Measurements from ENCODE around the gene NFATC3. TPM values are rescaled to one million over a fixed set of nuclear protein-coding genes. Genes with fewer than 3 reads are reported as not detected.
A peak's percentile ranks its signal among the peaks of the same experiment; 100 is the strongest.
"Not testable (repeated sequence)": the region's sequence is repeated elsewhere in the genome, so short reads cannot be mapped to it uniquely, and the experiment has no call there.

NFATC3 gene
- total RNA-seq, 1 donor from 2014 or later: 74.5 TPM

DNA sequence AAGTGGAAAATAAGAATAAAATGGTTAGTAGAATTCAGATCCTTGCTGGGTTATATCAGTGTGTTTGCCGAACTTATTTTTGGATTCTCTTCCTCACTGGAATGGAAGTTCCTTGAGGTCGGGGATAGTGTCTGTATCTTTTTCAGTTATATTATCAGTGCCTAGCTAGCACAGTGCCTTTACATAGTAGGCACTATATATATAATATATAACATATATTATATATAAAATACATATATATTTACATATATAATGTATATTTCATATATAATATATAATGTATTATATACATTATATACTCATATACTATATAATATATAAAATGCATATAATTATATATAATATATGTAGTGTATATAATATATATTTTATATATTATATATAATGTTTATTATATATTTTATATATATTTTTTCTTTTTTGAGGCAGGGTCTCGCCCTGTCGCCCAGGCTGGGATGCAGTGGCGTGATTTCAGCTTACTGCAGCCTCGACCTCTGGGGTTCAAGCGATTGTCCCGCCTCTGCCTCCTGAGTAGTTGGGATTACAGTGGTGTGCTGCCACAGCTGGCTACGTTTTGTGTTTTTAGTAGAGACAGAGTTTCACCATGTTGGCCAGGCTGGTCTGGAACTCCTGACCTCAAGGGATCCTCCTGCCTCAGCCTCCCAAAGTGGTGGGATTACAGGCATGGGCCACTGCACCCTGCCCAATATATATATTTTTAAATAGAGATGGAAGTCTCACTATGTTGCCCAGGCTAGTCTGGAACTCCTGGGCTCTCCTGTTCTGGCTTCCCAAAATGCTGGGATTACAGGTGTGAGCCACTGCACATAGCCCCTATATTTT lies 3.2 kb downstream of the NFATC3 start:
- H3K27me3 ChIP-seq: no peaks in the 10 kb centered on the region
- peaks cover 52% of the 10 kb centered on the region for H3K4me1 ChIP-seq
- TF ChIP-seq, protein P1, sequence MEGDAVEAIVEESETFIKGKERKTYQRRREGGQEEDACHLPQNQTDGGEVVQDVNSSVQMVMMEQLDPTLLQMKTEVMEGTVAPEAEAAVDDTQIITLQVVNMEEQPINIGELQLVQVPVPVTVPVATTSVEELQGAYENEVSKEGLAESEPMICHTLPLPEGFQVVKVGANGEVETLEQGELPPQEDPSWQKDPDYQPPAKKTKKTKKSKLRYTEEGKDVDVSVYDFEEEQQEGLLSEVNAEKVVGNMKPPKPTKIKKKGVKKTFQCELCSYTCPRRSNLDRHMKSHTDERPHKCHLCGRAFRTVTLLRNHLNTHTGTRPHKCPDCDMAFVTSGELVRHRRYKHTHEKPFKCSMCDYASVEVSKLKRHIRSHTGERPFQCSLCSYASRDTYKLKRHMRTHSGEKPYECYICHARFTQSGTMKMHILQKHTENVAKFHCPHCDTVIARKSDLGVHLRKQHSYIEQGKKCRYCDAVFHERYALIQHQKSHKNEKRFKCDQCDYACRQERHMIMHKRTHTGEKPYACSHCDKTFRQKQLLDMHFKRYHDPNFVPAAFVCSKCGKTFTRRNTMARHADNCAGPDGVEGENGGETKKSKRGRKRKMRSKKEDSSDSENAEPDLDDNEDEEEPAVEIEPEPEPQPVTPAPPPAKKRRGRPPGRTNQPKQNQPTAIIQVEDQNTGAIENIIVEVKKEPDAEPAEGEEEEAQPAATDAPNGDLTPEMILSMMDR (IDR thresholded peaks at IDR 0.05): no peak
- H3K9me3 ChIP-seq: no peaks in the 10 kb centered on the region
- no peaks in the 10 kb centered on the region for H3K36me3 ChIP-seq
- peak overlapping the region; percentile 81 for H3K4me3 ChIP-seq
- intact Hi-C loops (cut with DNase I): loop anchor here (10.0 kb wide), 1 partner anchor 146 kb away; the partner anchor contains the start of gene ESRP2
- no peak overlapping the region for H3K27ac ChIP-seq
- DNase-seq: no peak
- no peak for ATAC-seq

DNA sequence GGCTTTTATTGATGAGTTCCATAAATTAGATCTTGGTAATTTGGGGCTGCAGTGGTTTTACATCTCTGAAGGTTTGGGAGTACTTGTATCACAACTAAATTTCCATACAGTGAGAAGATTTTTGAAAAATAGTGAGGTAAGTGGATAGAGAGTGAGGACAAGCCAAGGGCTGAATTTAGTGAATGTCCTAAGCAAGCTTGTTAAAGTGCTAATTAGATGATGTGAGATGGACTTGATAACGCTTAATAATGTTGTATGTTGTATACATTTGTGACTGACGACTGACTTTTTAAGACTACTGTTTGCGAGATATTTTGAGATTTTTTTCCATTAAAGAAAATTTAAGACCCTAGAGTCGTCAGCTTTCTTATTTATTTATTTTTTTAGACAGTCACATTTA lies 3.9 kb downstream of the NFATC3 start:
- Histone ChIP-seq H3K27me3 (no peaks in the 10 kb centered on the region), H3K4me3 (no peak overlapping the region), H3K9me3 (no peaks in the 10 kb centered on the region), H3K36me3 (no peaks in the 10 kb centered on the region), H3K27ac (no peak overlapping the region), H3K4me1 (peaks cover 52% of the 10 kb centered on the region)
- ATAC-seq: no peak
- DNase-seq: no peak
- TF ChIP-seq, protein P1 (IDR thresholded peaks at IDR 0.05): no peak
- intact Hi-C loops (cut with DNase I): loop anchor here (10.0 kb wide), 1 partner anchor 146 kb away; the partner anchor contains the start of gene ESRP2

DNA sequence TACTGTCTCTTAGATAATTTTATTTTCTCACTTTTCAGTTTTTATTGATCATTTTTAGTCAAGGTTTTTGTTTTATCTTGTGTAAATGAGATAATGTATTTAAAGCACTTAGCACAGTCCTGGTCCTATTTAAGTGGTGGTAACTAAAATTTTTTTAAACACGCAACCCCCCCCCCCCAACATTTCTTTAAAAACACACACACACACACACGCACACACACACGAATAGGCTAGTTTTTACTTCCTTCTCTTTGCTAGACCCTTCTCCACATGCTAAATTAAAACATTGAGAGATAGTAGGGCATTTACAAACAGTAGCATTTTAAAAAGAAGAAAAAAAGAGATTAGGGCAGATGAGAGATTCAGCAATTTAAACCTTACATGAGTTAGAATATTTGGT lies 5.0 kb downstream of the NFATC3 start:
- ATAC-seq (no peak), DNase-seq (no peak)
- Histone ChIP-seq H3K9me3 (no peaks in the 10 kb centered on the region), H3K27ac (peak overlapping the region; percentile 19), H3K27me3 (no peaks in the 10 kb centered on the region), H3K4me3 (peak overlapping the region; percentile 0), H3K36me3 (no peaks in the 10 kb centered on the region), H3K4me1 (peaks cover 57% of the 10 kb centered on the region)
- TF ChIP-seq, protein P1 (IDR thresholded peaks at IDR 0.05): no peak
- intact Hi-C loops (cut with DNase I): no loop called here

DNA sequence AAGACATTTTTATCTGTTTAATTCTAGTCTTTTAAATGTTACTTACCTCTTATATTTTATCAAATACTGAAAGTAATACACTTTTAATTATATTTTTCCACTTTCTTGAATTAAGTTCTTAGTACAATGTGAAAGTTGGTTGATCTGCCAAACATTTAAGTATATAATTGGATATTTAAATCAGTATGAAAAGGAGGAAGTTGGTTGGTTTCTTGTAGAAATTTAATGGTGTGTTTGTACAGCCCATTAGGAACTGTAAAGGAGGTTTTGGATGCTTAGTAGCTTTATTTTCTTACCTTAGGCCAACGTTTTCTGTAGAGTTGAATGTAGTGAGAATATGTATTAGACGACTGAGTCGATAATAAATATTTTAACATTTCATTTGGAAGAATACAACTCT lies 5.4 kb downstream of the NFATC3 start:
- Histone ChIP-seq H3K9me3 (no peaks in the 10 kb centered on the region), H3K27me3 (no peaks in the 10 kb centered on the region), H3K4me1 (peaks cover 61% of the 10 kb centered on the region), H3K36me3 (no peaks in the 10 kb centered on the region), H3K27ac (peak overlapping the region; percentile 19), H3K4me3 (no peak overlapping the region)
- intact Hi-C loops (cut with DNase I): no loop called here
- TF ChIP-seq, protein P1 (IDR thresholded peaks at IDR 0.05): no peak
- no peak for ATAC-seq
- no peak for DNase-seq

DNA sequence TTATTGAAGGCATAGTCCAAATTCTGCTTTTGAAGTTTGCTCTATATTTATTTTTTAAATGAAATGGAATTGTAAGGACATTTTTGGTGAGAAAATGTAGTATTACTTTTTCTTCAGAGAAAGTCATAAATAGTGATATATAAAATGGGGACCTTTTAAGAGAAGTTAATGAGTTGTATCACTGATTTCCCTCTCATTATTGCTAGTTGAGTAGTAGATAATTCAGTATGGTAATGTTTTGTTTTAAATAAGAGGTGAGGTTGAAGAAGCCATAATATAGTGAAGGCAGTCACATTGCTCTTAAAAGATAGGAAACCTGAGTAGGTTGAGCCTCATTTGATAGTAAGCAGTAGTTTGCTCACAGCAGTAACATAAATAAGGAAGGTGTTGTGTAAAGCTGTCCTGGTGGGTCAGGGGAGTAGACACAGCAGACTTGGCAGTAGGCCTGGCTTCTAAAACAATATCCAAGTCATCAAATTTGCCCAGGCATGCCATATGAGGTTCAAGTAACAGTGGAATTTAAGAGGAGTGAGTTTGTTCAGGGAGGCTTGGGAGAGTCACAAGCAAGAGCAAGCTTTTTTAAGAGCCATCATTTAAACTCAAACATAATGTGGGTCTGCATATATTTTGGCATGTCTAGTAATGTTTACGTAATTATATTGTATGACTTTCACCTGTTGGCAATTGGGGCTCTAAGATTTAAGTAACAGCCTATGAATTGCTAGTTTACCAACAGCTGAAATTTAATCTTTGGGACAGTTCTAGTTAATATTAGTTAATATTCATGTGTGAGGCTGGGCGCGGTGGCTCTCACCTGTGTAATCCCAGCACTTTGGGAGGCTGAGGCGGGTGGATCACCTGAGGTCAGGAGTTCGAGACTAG lies 6.5 kb downstream of the NFATC3 start:
- no peaks in the 10 kb centered on the region for H3K36me3 ChIP-seq
- ATAC-seq: peak; percentile 70
- TF ChIP-seq, protein P1 (IDR thresholded peaks at IDR 0.05): no peak
- no peak overlapping the region for H3K4me3 ChIP-seq
- peak overlapping the region; percentile 19 for H3K27ac ChIP-seq
- intact Hi-C loops (cut with DNase I): no loop called here
- no peak for DNase-seq
- peaks cover 64% of the 10 kb centered on the region for H3K4me1 ChIP-seq
- H3K27me3 ChIP-seq: no peaks in the 10 kb centered on the region
- H3K9me3 ChIP-seq: no peaks in the 10 kb centered on the region

DNA sequence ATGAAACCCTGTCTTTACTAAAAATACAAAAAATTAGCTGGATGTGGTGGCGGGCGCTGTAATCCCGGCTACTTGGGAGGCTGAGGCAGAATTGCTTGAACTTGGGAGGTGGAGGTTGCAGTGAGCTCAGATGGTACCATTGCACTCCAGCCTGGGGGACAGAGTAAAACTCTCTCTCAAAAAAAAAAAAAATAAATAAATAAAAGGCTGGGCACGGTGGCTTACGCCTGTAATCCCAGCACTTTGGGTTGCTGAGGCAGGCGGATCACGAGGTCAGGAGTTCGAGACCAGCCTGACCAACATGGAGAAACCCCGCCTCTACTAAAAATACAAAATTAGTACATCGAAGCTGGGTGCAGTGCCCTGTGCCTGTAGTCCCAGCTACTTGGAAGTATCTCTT lies 7.1 kb downstream of the NFATC3 start:
- H3K27ac ChIP-seq; ATAC-seq; intact Hi-C loops (cut with DNase I); H3K4me3 ChIP-seq; H3K36me3 ChIP-seq; DNase-seq; H3K9me3 ChIP-seq; H3K27me3 ChIP-seq: not testable (repeated sequence)
- peaks cover 58% of the 10 kb centered on the region for H3K4me1 ChIP-seq
